Measurements from ENCODE around the gene SLFNL1. TPM values are rescaled to one million over a fixed set of nuclear protein-coding genes. Genes with fewer than 3 reads are reported as not detected.

SLFNL1 gene
- total RNA-seq: 0.20 and 0.34 TPM in 2 replicates

DNA sequence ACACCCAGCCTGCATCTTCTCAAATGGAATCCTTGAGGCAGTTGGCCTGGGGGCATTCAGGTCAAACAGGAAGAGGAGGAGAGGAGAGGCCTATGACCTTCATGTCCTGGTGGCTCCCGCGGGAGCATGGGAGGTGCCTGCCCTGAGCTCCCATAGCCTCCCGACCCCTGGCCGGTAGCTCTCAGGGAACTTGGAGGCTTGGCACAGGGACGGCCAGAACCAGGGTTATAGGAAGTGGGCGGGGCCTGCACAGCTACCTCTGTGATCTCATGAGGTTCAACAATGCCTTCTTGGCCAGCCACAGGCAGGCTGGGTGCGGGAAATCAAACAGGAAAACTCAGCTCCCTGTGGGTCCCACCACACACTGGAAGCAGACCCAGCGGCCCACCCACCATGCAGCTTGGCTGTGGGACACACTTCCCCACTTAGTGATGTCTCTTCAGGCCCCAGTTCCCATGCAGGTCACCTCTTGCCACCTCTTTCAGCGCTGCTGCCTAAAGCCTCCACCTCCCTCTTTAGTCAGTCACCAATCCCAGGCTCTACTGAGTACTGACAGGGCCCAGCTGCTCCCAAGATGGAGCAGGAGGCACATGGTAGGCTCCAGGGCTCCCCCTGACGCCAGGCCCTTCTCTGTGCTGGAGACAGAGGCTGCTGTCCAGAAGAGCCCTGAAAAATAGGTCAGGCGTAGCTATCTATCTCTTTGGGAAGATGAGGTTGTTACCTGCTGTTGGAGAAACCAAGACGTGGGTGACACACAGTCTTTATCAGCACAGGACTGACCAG, at the start of gene SLFNL1:
Gene SLFNL1, minus strand, starts transcription at position 200 of the 783 bp plus-strand sequence. CDS start 1,065 bp downstream, outside the sequence.
- intact Hi-C loops (cut with micrococcal nuclease): no loop called here

GRCh38 chr1:41056907-41057306, 35.4 kb upstream of the SLFNL1 start:
- intact Hi-C loops (cut with micrococcal nuclease): no loop called here

DNA sequence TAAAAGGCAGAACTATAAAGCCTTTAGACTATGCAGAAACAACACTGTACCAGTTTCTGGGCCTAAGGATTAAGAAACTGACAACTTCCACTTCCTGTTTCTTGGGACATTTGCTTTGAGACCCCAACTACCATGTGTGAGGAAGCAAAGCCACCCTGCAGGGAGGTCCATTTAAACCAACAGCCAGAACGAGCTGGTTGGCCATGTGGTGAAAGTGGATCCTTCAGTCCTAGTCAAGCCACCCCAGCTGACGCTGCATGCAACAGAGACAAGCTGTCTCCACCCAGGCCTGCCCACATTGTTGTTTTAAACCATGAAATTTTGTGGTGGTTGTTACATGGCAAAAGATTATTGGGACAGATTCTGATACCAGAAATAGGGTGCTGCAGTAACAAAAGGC, 31.8 kb upstream of the SLFNL1 start:
- intact Hi-C loops (cut with micrococcal nuclease): no loop called here

- intact Hi-C loops (cut with micrococcal nuclease): no loop called here
Measured at GRCh38 chr1:41051022-41051421, 29.5 kb upstream of the SLFNL1 start.

DNA sequence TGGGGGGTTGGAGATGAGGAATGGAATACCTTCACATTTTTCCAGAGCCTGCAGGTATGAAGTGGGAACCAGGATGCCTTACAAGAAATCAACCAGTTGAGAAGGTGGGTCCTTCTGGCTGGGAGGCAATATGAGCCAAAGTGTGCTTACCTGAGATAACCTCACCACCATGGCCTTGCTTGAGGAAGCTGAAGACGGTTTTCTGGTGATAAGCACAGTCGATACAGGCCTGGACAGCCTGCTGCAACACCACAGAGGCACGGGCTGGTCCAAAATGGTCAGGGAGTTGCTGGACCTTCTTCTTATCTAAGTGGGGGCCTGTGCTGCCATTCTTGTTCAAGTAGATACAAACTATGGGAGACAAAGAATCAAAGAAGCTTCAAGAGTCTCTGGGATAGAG, 27.0 kb upstream of the SLFNL1 start:
- intact Hi-C loops (cut with micrococcal nuclease): no loop called here

DNA sequence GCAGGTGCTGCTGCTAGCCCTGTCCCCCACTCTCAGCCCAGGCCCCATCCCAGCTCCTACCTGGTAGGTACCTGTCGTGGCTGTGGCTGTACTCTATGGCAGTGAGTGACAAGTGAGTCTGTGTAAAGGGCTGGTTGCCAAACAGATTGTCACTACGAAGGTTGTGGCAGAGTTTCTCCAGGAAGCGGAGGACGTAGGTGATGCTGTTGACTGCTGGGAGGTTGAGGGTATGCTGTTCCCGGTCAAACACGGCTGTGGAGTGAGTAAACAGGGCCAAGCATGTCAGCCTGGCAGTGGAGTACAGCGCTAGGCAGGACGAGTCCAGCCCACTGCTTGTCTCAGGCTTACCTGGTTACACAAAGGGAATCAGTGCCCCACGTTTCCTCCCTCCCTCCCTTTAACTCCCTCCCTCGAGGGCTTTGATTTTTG, 24.8 kb upstream of the SLFNL1 start:
- intact Hi-C loops (cut with micrococcal nuclease): no loop called here

DNA sequence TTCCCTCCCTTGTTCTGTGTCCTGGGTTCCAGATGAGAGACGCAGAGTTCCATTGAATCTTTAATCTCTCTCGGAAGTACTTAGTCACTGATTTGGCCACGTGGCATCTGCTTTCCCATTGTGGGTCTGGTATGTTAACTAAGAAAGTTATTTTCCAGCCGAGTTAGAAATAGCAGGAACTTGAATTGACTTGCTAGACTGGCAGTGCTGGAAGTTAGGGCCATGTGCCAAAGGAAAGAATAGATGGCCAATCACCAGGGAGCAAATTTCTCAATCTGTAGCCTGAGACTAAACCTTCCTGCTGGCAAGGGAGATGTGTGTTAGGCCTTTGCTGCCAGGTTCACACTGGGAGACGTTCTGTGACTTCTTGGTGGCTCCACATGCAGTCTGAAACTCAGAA, 24.2 kb upstream of the SLFNL1 start:
- intact Hi-C loops (cut with micrococcal nuclease): no loop called here

DNA sequence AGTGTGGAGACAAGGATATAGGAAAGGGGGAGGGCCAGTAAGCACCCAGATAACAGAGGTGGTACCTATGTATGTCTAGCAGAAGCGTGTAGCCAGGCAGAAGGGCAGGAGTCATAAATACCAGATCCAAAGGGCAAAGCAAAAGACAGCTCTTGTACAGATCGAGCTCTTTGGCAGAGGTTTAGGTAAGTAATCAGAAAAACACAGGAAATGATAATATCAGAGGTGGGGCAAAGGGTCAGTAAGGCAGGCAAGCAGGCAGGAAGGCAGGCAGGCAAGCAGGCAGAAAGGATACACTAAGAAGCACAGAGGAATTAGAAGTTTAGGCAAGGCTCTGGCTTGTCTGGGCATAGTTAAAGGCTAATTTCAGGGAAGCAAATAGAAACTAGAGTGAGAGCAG, 22.7 kb upstream of the SLFNL1 start:
- intact Hi-C loops (cut with micrococcal nuclease): no loop called here

DNA sequence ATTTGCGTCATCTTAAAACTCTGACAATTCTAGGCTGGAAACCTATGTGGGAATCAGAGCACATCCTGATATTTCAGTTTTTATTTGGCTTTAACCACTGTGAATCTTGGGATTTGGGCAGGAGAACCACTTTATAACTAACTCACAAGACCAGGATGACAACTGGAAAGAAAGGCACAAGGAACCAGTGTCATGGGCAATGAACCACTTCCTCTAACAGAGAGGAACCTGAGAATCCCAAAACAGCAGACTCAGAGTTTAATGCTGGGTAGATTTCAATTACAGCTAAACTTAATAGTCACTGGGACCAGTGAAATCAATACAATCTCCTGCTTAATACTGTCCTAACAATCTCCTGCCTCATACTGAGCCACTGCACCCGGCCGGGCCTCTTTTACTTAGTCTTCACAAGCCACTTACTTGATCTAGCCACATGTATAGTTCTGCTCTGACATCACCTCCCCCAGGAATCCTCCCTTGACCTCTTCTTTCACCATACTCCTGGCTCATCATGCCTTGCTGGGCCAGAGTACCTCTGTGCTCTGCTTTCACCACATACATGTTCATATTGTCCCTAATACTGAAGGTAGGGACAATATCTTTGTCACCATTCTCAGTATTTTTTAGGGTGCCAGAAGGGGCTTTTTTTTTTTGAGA, 20.2 kb upstream of the SLFNL1 start:
- intact Hi-C loops (cut with micrococcal nuclease): no loop called here

GRCh38 chr1:41038110-41038509, 16.6 kb upstream of the SLFNL1 start:
- intact Hi-C loops (cut with micrococcal nuclease): no loop called here

- intact Hi-C loops (cut with micrococcal nuclease): no loop called here
Measured at GRCh38 chr1:41037116-41037903, 15.8 kb upstream of the SLFNL1 start.

GRCh38 chr1:41033272-41033671, 11.7 kb upstream of the SLFNL1 start:
- intact Hi-C loops (cut with micrococcal nuclease): no loop called here

GRCh38 chr1:41032147-41032546, 10.6 kb upstream of the SLFNL1 start:
- intact Hi-C loops (cut with micrococcal nuclease): no loop called here

GRCh38 chr1:41030872-41031616, 9.5 kb upstream of the SLFNL1 start:
- intact Hi-C loops (cut with micrococcal nuclease): no loop called here

DNA sequence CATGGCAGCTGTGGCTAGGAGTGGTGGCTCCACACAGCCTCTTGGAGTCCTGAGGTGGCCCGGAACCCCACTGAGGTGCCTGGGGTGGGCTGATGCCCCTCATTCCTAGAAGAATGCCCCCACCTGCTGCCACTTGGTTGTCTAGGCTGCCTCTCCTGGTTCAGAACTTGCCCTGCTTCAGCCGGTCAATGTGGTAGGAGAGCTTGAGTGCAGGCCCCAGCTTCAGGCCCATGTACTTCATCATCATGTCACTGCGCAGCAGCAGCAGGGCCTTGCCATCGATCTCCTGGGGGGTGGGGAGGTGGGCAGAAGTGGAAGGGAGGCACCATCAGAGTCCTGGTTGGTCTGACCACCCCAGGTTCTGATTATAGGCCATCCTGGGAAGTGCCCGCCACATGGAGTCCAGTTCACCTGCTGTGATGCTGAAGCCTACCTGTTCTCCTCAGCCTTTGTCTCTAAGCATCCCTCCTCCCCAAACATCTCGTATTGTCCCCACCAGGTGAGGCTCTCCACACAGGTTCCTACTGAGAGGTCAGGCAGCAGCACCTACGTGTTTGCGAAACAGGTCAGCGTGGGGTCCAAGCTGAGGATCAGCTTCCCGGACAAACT, 6.6 kb upstream of the SLFNL1 start:
- intact Hi-C loops (cut with micrococcal nuclease): no loop called here

DNA sequence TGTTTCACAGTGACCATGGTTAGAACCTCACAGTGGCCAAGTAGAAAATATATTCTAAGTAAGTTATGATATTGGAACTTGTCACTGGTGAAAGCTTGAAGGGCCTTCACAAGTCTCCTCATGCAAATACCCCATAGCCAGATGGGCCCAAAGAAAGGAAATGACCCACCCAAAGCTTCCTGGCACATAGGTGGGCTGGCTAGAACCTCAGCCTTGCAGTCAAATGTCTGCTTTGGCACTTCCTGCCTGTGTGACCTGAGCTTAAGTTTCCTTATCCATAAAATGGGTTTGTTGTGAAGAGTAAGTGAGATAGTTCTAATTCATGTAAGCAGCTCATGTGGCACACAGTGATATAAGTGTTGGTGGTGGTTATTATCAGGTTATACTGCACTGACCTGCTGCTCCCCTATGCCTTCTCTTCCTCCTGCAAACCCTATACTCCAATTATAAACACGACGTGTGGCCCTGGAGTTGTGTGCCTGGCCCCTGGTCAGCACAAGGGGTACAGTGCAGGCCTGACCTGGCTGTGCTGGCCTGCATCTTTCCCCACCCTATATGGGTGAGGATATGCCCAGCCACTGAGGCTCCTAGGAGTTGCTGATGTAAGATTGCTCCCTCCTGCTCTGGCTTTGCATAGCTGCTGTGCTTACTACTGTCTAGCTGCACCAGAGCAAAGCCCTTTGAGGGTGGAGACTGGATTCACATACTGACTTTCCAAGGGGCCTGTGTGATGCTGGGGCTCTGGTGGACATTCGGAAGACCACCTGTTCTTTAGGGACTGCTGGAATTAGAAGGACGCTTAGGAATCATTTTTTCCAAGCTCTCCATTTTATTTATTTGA, 4.7 kb upstream of the SLFNL1 start:
- intact Hi-C loops (cut with micrococcal nuclease): no loop called here

DNA sequence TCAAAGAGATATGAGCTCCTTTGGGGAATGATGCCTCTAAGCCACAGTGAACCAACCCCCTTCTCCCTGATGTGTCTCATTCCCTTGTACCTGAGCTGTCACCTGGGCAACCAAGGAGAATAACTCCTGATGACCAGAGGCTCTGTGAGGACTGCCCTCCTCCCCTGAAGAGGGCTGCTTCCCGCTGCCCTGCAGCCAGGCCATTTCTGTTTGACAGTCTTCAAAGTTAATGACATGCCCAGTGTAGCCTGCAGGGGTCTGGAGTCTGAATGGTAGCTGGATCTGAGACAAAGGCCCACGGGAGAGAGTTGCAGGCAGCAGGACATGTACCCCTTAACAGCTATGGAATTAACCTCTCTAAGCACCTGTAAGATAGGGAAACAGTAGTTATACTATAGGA, 3.4 kb upstream of the SLFNL1 start:
- intact Hi-C loops (cut with micrococcal nuclease): no loop called here

GRCh38 chr1:41023279-41023990, 1.9 kb upstream of the SLFNL1 start:
- intact Hi-C loops (cut with micrococcal nuclease): no loop called here

GRCh38 chr1:41022424-41022823, 899 bp upstream of the SLFNL1 start:
- intact Hi-C loops (cut with micrococcal nuclease): no loop called here
